WTC11 (cell line): ENCODE results near the gene B3GAT3.

Experiments
- CTCF ChIP-seq: fragments of 200-600 bp; IDR thresholded peaks from 2 replicates; pipeline ENCODE4 v1.8.0; 2022; ENCODE audit warnings: antibody characterized with exemption
- EMX1 ChIP-seq: fragments of 250-450 bp; sonication (Bioruptor Pico); IDR thresholded peaks from 2 replicates; pipeline ENCODE4 v1.8.0; 2021; ENCODE audit warnings: mild to moderate bottlenecking
- ESRRA ChIP-seq: sonication (generic); formaldehyde crosslinking; IDR thresholded peaks from 2 replicates; pipeline ENCODE4 v1.8.1; 2022; ENCODE audit warnings: mild to moderate bottlenecking, missing genetic modification reagents, borderline replicate concordance
- JUN ChIP-seq: sonication (generic); formaldehyde crosslinking; IDR thresholded peaks from 2 replicates; pipeline ENCODE4 v1.8.0; 2023; ENCODE audit warnings: mild to moderate bottlenecking, missing genetic modification reagents
- MLX ChIP-seq: sonication (generic); formaldehyde crosslinking; IDR thresholded peaks from 2 replicates; pipeline ENCODE4 v1.8.1; 2023; ENCODE audit warnings: mild to moderate bottlenecking, missing genetic modification reagents, moderate library complexity
- NR2C2 ChIP-seq: sonication (generic); formaldehyde crosslinking; IDR thresholded peaks from 2 replicates; pipeline ENCODE4 v1.8.0; 2022; ENCODE audit warnings: mild to moderate bottlenecking, missing genetic modification reagents
- SP1 ChIP-seq: sonication (generic); formaldehyde crosslinking; conservative IDR thresholded peaks from 2 replicates; pipeline ENCODE4 v1.8.1; 2022; ENCODE audit warnings: missing genetic modification reagents
- TCF7 ChIP-seq: sonication (generic); formaldehyde crosslinking; IDR thresholded peaks from 2 replicates; pipeline ENCODE4 v1.8.0; 2022; ENCODE audit warnings: mild to moderate bottlenecking, low read depth, missing genetic modification reagents, moderate library complexity
- TEAD4 ChIP-seq: sonication (generic); formaldehyde crosslinking; IDR thresholded peaks from 2 replicates; pipeline ENCODE4 v1.8.0; 2022; ENCODE audit warnings: mild to moderate bottlenecking, missing genetic modification reagents
- TF ChIP-seq, protein P1 (sequence below): sonication (generic); formaldehyde crosslinking; IDR thresholded peaks from 2 replicates; pipeline ENCODE4 v1.8.0; 2022; ENCODE audit warnings: mild to moderate bottlenecking, missing genetic modification reagents
- TF ChIP-seq, protein P2 (sequence below): sonication (generic); formaldehyde crosslinking; IDR thresholded peaks from 2 replicates; pipeline ENCODE4 v1.8.1; 2023; ENCODE audit warnings: mild to moderate bottlenecking, missing genetic modification reagents, moderate library complexity

DNA sequence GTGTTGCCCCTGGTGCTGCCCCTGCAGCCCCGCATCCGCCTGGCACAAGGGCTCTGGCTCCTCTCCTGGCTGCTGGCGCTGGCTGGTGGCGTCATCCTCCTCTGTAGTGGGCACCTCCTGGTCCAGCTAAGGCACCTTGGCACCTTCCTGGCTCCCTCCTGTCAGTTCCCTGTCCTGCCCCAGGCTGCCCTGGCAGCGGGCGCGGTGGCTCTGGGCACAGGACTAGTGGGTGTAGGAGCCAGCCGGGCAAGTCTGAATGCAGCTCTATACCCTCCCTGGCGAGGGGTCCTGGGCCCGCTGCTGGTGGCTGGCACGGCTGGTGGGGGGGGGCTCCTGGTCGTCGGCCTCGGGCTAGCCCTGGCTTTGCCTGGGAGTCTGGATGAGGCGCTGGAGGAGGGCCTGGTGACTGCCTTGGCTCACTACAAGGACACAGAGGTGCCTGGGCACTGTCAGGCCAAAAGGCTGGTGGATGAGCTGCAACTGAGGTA, 8.5 kb downstream of the B3GAT3 start:
- TF ChIP-seq MLX (CRISPR knock-in tag): no peak
- no peak for TF ChIP-seq TEAD4 (CRISPR knock-in tag)
- TF ChIP-seq, protein P1, sequence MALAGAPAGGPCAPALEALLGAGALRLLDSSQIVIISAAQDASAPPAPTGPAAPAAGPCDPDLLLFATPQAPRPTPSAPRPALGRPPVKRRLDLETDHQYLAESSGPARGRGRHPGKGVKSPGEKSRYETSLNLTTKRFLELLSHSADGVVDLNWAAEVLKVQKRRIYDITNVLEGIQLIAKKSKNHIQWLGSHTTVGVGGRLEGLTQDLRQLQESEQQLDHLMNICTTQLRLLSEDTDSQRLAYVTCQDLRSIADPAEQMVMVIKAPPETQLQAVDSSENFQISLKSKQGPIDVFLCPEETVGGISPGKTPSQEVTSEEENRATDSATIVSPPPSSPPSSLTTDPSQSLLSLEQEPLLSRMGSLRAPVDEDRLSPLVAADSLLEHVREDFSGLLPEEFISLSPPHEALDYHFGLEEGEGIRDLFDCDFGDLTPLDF (CRISPR knock-in tag): no peak
- TF ChIP-seq CTCF: no peak
- no peak for TF ChIP-seq ESRRA (CRISPR knock-in tag)
- no peak for TF ChIP-seq EMX1 (CRISPR knock-in tag)
- no peak for TF ChIP-seq JUN (CRISPR knock-in tag)
- no peak for TF ChIP-seq SP1 (CRISPR knock-in tag)
- TF ChIP-seq NR2C2: no peak
- TF ChIP-seq, protein P2, sequence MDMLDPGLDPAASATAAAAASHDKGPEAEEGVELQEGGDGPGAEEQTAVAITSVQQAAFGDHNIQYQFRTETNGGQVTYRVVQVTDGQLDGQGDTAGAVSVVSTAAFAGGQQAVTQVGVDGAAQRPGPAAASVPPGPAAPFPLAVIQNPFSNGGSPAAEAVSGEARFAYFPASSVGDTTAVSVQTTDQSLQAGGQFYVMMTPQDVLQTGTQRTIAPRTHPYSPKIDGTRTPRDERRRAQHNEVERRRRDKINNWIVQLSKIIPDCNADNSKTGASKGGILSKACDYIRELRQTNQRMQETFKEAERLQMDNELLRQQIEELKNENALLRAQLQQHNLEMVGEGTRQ (CRISPR knock-in tag): no peak
- TF ChIP-seq TCF7 (CRISPR knock-in tag): no peak
